Liver (tissue), 9 donors: ENCODE results near the gene TIGD1. TPM values are rescaled to one million over a fixed set of nuclear protein-coding genes. Genes with fewer than 3 reads are reported as not detected.

ENCODE experiments used
- DNase-seq: peaks from one replicate; pipeline ENCODE4 v3.0.0-alpha.2; 2017; ENCODE audit warnings: low spot score
- H3K27ac ChIP-seq, 2 donors: one replicate each; pipeline ENCODE4 v1.7.0; 2013; ENCODE audit warnings: inconsistent platforms in 2 of 2, low read length in 2 of 2, control low read depth in 1 of 2, low read depth in 1 of 2, mild to moderate bottlenecking in 1 of 2
- H3K27me3 ChIP-seq, 4 donors: one replicate each; pipeline versions ENCODE4 v1.6.1 to v1.7.0; 2013; ENCODE audit warnings: low read length in 3 of 4, inconsistent platforms in 1 of 4, mild to moderate bottlenecking in 1 of 4, moderate library complexity in 1 of 4; ENCODE audit not compliant: control insufficient read depth in 4 of 4, insufficient read depth in 4 of 4
- H3K36me3 ChIP-seq, 4 donors: one replicate each; pipeline versions ENCODE4 v1.6.1 to v1.7.0; 2013; ENCODE audit warnings: low read length in 3 of 4, mild to moderate bottlenecking in 3 of 4, low read depth in 1 of 4, moderate library complexity in 1 of 4; ENCODE audit not compliant: control insufficient read depth in 4 of 4, insufficient read depth in 3 of 4
- H3K4me1 ChIP-seq, 4 donors: one replicate each; pipeline versions ENCODE4 v1.6.1 to v1.7.0; 2013; ENCODE audit warnings: low read length in 3 of 4, mild to moderate bottlenecking in 3 of 4, moderate library complexity in 1 of 4; ENCODE audit not compliant: control insufficient read depth in 4 of 4, insufficient read depth in 4 of 4
- H3K4me3 ChIP-seq, 3 donors: one replicate each; pipeline versions ENCODE4 v1.6.1 to v1.7.0; 2013; ENCODE audit warnings: low read length in 3 of 3, control low read depth in 1 of 3, low read depth in 1 of 3, mild to moderate bottlenecking in 1 of 3
- H3K9ac ChIP-seq, 2 donors: one replicate each; pipeline ENCODE4 v1.7.0; 2013; ENCODE audit warnings: low read length in 2 of 2, mild to moderate bottlenecking in 2 of 2, moderate library complexity in 2 of 2, control low read depth in 1 of 2, low read depth in 1 of 2
- H3K9me3 ChIP-seq, 4 donors: one replicate each; pipeline versions ENCODE4 v1.6.1 to v1.7.0; 2013; ENCODE audit warnings: low read length in 3 of 4; ENCODE audit not compliant: control insufficient read depth in 4 of 4
- EGR1 ChIP-seq, 2 donors: IDR thresholded peaks; 2 replicates each; pipeline ENCODE4 v1.6.1; 2016 to 2018; ENCODE audit warnings: antibody characterized with exemption in 2 of 2, low read depth in 2 of 2
- GABPA ChIP-seq, 2 donors: IDR thresholded peaks in 1 of 2; conservative IDR thresholded peaks in 1 of 2; 2 replicates each; pipeline ENCODE4 v1.6.1; 2016; ENCODE audit warnings: antibody characterized with exemption in 2 of 2, mild to moderate bottlenecking in 1 of 2, moderate library complexity in 1 of 2
- HNF4A ChIP-seq, 2 donors: conservative IDR thresholded peaks; 2 replicates each; pipeline ENCODE4 v1.6.1; 2016; ENCODE audit warnings: antibody characterized with exemption in 2 of 2, mild to moderate bottlenecking in 2 of 2
- HNF4G ChIP-seq: IDR thresholded peaks from 2 replicates; pipeline ENCODE4 v1.6.1; 2016; ENCODE audit warnings: antibody characterized with exemption
- RAD21 ChIP-seq, 2 donors: IDR thresholded peaks; 2 replicates each; pipeline ENCODE4 v1.6.1; 2016; ENCODE audit warnings: antibody characterized with exemption in 2 of 2, mild to moderate bottlenecking in 2 of 2
- REST ChIP-seq: IDR thresholded peaks from 2 replicates; pipeline ENCODE4 v1.6.1; 2016; ENCODE audit warnings: antibody characterized with exemption, mild to moderate bottlenecking
- RXRA ChIP-seq, 2 donors: IDR thresholded peaks; 2 replicates each; pipeline ENCODE4 v1.6.1; 2017 to 2018; ENCODE audit warnings: antibody characterized with exemption in 2 of 2, mild to moderate bottlenecking in 1 of 2
- SP1 ChIP-seq: IDR thresholded peaks from 2 replicates; pipeline ENCODE4 v1.6.1; 2018; ENCODE audit warnings: antibody characterized with exemption, mild to moderate bottlenecking
- TAF1 ChIP-seq: conservative IDR thresholded peaks from 2 replicates; pipeline ENCODE4 v1.6.1; 2016; ENCODE audit warnings: antibody characterized with exemption, mild to moderate bottlenecking
- WGBS: extraction: QIAGEN DNeasy Blood & Tissue Kit; methylation state at CpG from one replicate; pipeline ENCODE4 v1.1.7; 2013; 5-methylcytosine and 5-hydroxymethylcytosine counted together
- polyA plus RNA-seq, 2 donors: library from polyadenylated mRNA; stranded (reverse) in 1 of 2; unstranded in 1 of 2; fragments of 200-250 nt in 1 of 2; fragments of >200 nt in 1 of 2; fragmentation: Nextera tagmentation in 1 of 2; extraction: Ambion mirVana in 1 of 2; gene quantifications; one replicate each; pipeline versions ENCODE4 v1.2.1 to v1.2.3, GENCODE V29; 2013 to 2015
- total RNA-seq, 2 donors: library from RNA; depleted of rRNA; stranded (reverse); fragments of >200 nt; gene quantifications; one replicate each; pipeline ENCODE4 v1.2.3, GENCODE V29; 2014
- TF ChIP-seq, protein P1 (sequence below): IDR thresholded peaks from 2 replicates; pipeline ENCODE4 v1.6.1; 2016; ENCODE audit warnings: antibody characterized with exemption
- TF ChIP-seq, protein P2 (sequence below): fragments of 150-350 bp; IDR thresholded peaks from 2 replicates; pipeline ENCODE4 v1.5.1; 2017; ENCODE audit warnings: improper control_type of control experiment, low read depth, low read length; ENCODE audit not compliant: missing input control
- donor health status: healthy.
- donor health status: healthy.
- donor health status: healthy.
- donor health status: healthy.
- donor health status: healthy.

TIGD1 gene
- total and polyA plus RNA-seq, 4 donors: 0.50 to 3.0 (median 1.7) TPM

GRCh38 chr2:232527905-232528470, 22.4 kb downstream of the TIGD1 start:
- no peak overlapping the region for H3K9ac ChIP-seq
- H3K27me3 ChIP-seq: peaks cover 0 to 10% (median 5%) of the 10 kb centered on the region in 4 donors
- no peak for DNase-seq
- H3K4me3 ChIP-seq: no peak overlapping the region
- 75% methylated on average over 6 of the region's 6 CpGs for WGBS
- no peaks in the 10 kb centered on the region for H3K36me3 ChIP-seq
- H3K9me3 ChIP-seq: no peaks in the 10 kb centered on the region
- no peak overlapping the region for H3K27ac ChIP-seq
- TF ChIP-seq, protein P1, sequence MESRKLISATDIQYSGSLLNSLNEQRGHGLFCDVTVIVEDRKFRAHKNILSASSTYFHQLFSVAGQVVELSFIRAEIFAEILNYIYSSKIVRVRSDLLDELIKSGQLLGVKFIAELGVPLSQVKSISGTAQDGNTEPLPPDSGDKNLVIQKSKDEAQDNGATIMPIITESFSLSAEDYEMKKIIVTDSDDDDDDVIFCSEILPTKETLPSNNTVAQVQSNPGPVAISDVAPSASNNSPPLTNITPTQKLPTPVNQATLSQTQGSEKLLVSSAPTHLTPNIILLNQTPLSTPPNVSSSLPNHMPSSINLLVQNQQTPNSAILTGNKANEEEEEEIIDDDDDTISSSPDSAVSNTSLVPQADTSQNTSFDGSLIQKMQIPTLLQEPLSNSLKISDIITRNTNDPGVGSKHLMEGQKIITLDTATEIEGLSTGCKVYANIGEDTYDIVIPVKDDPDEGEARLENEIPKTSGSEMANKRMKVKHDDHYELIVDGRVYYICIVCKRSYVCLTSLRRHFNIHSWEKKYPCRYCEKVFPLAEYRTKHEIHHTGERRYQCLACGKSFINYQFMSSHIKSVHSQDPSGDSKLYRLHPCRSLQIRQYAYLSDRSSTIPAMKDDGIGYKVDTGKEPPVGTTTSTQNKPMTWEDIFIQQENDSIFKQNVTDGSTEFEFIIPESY: no peak
- H3K4me1 ChIP-seq: peaks cover 5 to 12% (median 9%) of the 10 kb centered on the region in 4 donors

- Histone ChIP-seq H3K9me3 (no peaks in the 10 kb centered on the region), H3K27ac (no peak overlapping the region), H3K9ac (no peak overlapping the region), H3K36me3 (no peaks in the 10 kb centered on the region), H3K4me3 (no peak overlapping the region), H3K27me3 (peaks cover 0 to 10% (median 5%) of the 10 kb centered on the region in 4 donors), H3K4me1 (peaks cover 7 to 22% (median 13%) of the 10 kb centered on the region in 4 donors)
- 81% methylated on average over 13 of the region's 13 CpGs for WGBS
- DNase-seq: no peak
- TF ChIP-seq SP1 (no peak), TAF1 (no peak), RAD21 (IDR thresholded peaks at IDR 0.05) (no peak), GABPA (IDR thresholded peaks at IDR 0.05 in 1 of 2, conservative IDR thresholded peaks at IDR 0.05 in 1 of 2) (no peak), HNF4A (conservative IDR thresholded peaks at IDR 0.05) (no peak), RXRA (IDR thresholded peaks at IDR 0.05) (no peak), REST (no peak), HNF4G (no peak), EGR1 (IDR thresholded peaks at IDR 0.05; ENCODE audit: low read depth in 2 of 2) (no peak)
- TF ChIP-seq, protein P2, sequence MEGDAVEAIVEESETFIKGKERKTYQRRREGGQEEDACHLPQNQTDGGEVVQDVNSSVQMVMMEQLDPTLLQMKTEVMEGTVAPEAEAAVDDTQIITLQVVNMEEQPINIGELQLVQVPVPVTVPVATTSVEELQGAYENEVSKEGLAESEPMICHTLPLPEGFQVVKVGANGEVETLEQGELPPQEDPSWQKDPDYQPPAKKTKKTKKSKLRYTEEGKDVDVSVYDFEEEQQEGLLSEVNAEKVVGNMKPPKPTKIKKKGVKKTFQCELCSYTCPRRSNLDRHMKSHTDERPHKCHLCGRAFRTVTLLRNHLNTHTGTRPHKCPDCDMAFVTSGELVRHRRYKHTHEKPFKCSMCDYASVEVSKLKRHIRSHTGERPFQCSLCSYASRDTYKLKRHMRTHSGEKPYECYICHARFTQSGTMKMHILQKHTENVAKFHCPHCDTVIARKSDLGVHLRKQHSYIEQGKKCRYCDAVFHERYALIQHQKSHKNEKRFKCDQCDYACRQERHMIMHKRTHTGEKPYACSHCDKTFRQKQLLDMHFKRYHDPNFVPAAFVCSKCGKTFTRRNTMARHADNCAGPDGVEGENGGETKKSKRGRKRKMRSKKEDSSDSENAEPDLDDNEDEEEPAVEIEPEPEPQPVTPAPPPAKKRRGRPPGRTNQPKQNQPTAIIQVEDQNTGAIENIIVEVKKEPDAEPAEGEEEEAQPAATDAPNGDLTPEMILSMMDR: no peak
- TF ChIP-seq, protein P1: no peak
Observed at GRCh38 chr2:232526372-232526941, 23.9 kb downstream of the TIGD1 start.
